ENCODE data around the gene TOM1L1.

DNA sequence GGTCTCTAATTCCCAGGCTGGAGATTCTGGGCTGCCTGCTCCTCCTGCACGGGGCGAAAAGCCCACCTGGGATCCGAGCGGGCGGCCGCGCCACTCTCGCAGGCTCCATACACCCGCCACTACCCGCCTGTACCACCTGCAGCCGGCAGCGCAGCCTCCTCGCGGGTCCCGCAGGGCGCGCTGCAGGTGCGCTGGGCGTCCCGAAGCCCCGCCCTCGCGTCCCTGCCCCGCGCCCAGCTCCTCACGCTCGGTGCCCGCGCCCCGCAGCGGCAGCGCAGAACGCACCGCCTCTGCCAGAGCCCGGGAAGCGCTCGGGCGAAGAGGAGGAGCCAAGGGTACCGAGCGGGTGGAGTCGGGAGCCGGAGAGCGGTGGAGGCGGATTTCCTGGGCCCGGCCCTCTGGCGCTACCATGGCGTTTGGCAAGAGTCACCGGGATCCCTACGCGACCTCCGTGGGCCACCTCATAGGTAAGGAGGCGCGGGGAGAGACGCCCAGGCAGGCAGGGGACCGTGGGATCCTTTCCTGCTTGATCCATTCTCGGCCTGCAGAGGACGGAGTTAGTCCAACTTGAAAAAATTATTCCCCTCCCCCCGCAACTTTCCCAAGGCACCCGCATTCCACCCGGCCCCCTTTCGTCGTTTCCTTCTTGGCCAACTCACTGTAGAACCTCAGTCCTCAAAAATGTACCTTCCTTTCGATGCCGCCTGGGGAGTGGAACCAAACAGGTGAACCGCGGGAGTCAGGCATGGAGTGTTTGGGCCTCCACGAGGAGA is at the start of gene TOM1L1:
- TF ChIP-seq, protein P1, sequence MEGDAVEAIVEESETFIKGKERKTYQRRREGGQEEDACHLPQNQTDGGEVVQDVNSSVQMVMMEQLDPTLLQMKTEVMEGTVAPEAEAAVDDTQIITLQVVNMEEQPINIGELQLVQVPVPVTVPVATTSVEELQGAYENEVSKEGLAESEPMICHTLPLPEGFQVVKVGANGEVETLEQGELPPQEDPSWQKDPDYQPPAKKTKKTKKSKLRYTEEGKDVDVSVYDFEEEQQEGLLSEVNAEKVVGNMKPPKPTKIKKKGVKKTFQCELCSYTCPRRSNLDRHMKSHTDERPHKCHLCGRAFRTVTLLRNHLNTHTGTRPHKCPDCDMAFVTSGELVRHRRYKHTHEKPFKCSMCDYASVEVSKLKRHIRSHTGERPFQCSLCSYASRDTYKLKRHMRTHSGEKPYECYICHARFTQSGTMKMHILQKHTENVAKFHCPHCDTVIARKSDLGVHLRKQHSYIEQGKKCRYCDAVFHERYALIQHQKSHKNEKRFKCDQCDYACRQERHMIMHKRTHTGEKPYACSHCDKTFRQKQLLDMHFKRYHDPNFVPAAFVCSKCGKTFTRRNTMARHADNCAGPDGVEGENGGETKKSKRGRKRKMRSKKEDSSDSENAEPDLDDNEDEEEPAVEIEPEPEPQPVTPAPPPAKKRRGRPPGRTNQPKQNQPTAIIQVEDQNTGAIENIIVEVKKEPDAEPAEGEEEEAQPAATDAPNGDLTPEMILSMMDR (IDR thresholded peaks at IDR 0.05), result peak in 2 of 4 experiments; percentile 39 to 47
- TF ChIP-seq POLR2A (IDR thresholded peaks at IDR 0.05), result peak; percentile 50
